Adrenal gland (tissue), 5 donors: Measurements from ENCODE around the gene FUT9.

Source experiments
- POLR2A ChIP-seq, 2 donors: fragments of 450-650 bp; IDR thresholded peaks; one replicate each; pipeline ENCODE4 v1.6.1; 2017; ENCODE audit warnings: antibody characterized with exemption in 2 of 2, mild to moderate bottlenecking in 2 of 2, moderate library complexity in 1 of 2
- TF ChIP-seq, protein P1 (sequence below), 6 experiments: fragments of 450-650 bp in 4 of 6; fragments of 200-600 bp in 2 of 6; sonication (generic) in 1 of 6; IDR thresholded peaks; 1 replicate in 5 of 6; 2 replicates in 1 of 6; pipeline versions ENCODE4 v1.5.1 to v1.8.0; 2016 to 2021; ENCODE audit warnings: antibody characterized with exemption in 6 of 6, mild to moderate bottlenecking in 2 of 6, moderate library complexity in 1 of 6
- donor health status: DM: no; HTN: no; CAD: no.

DNA sequence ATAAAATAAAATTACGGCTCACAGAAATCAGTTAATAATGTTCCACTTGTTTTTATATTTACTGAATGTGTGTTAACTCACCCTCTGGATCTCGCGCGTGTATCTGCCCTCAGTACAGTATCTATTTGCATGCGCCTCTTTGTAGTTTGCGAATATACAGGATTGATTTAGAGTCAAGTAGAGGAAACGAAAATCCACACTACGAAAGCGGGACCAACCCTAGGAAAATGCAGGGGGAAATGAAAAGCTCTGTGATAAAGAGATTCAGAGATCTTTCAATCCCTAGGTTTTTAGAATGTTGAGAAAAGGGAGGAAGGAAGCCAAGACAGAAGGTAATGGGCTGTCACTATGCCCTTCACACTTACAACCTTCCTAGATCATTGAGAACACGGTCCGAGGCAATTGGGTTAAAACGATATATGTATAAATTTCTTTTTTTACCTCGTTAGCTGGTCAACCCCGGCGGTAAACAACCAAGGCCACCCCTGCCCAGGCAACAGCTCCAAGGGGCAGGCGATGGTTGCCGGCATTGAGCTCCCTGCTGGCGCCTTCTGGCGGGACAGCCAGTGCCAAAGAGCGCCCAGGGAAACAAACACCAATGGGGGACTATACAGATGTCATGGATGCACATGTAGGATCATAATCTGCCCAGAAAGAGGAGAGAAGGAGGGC lies 792 bp upstream of the FUT9 start:
- TF ChIP-seq, protein P1, sequence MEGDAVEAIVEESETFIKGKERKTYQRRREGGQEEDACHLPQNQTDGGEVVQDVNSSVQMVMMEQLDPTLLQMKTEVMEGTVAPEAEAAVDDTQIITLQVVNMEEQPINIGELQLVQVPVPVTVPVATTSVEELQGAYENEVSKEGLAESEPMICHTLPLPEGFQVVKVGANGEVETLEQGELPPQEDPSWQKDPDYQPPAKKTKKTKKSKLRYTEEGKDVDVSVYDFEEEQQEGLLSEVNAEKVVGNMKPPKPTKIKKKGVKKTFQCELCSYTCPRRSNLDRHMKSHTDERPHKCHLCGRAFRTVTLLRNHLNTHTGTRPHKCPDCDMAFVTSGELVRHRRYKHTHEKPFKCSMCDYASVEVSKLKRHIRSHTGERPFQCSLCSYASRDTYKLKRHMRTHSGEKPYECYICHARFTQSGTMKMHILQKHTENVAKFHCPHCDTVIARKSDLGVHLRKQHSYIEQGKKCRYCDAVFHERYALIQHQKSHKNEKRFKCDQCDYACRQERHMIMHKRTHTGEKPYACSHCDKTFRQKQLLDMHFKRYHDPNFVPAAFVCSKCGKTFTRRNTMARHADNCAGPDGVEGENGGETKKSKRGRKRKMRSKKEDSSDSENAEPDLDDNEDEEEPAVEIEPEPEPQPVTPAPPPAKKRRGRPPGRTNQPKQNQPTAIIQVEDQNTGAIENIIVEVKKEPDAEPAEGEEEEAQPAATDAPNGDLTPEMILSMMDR (IDR thresholded peaks at IDR 0.05), result no peak
- TF ChIP-seq POLR2A (IDR thresholded peaks at IDR 0.05), result no peak
